Right lobe of liver (tissue), 4 donors: ENCODE results near the gene SPEF2.

ENCODE experiments used
- CTCF ChIP-seq, 4 donors: fragments of 200-600 bp in 3 of 4; fragments of 450-650 bp in 1 of 4; IDR thresholded peaks; one replicate each; pipeline versions ENCODE4 v1.5.1 to v1.8.0; 2016 to 2022; ENCODE audit warnings: antibody characterized with exemption in 4 of 4, mild to moderate bottlenecking in 2 of 4
- POLR2A ChIP-seq: fragments of 450-650 bp; IDR thresholded peaks from one replicate; pipeline ENCODE4 v1.6.1; 2017; ENCODE audit warnings: antibody characterized with exemption, mild to moderate bottlenecking
- donor health status: DM: no; HTN: no; CAD: no.
- donor health status: DM: no; HTN: no; CAD: no.
- donor health status: DM: no; HTN: yes; CAD: no.

- TF ChIP-seq CTCF (IDR thresholded peaks at IDR 0.05), result no peak
- no peak for TF ChIP-seq POLR2A
These were observed 127.5 kb downstream of the SPEF2 start for GRCh38 chr5:35745193-35745592.
